SK-N-SH (cell line): ENCODE measurements around the gene GPR32. TPM values are rescaled to one million over a fixed set of nuclear protein-coding genes. Genes with fewer than 3 reads are reported as not detected.

Experiments used
- CTCF ChIA-PET: fragments of 300-600, 350-600 bp; formaldehyde crosslinking; extraction: SDS; loops from one replicate; lab custom pipeline; 2021; lab: Yijun Ruan, JAX
- POLR2A ChIA-PET: fragments of 350-600 bp; sonication (Branson Sonifier 250); formaldehyde crosslinking; extraction: SDS; loops from one replicate; lab custom pipeline; 2020; ENCODE audit warnings: antibody characterized with exemption, inconsistent platforms; lab: Yijun Ruan, JAX
- DNase-seq: peaks from one replicate; pipeline ENCODE4 v3.0.0; 2012
- H2AFZ ChIP-seq: fragments of 200-600 bp; sonication (generic); 2 replicates; pipeline ENCODE4 v1.8.1; 2016; ENCODE audit warnings: antibody characterized with exemption, mild to moderate bottlenecking, low read depth
- H3F3A ChIP-seq: fragments of 200-600 bp; sonication (generic); replicated peaks from 2 replicates; pipeline ENCODE3; 2016; ENCODE audit warnings: antibody characterized with exemption, mild to moderate bottlenecking; ENCODE audit not compliant: insufficient read depth
- H3K27ac ChIP-seq, 2 experiments: fragments of 200-500 bp in 1 of 2; fragments of 200-600 bp in 1 of 2; sonication (Bioruptor generic) in 1 of 2; sonication (generic), shearing (Covaris generic) in 1 of 2; 2 replicates each; pipeline versions ENCODE4 v1.5.1 to v1.6.1; 2014 to 2016; ENCODE audit warnings: low read depth in 2 of 2, inconsistent platforms in 1 of 2, low read length in 1 of 2, mild to moderate bottlenecking in 1 of 2, mixed read lengths in 1 of 2
- H3K27me3 ChIP-seq: fragments of 200-600 bp; sonication (generic), shearing (Covaris generic); 2 replicates; pipeline ENCODE4 v1.6.1; 2016; ENCODE audit warnings: mixed run types; ENCODE audit not compliant: insufficient read depth
- H3K36me3 ChIP-seq, 2 experiments: fragments of 200-500 bp in 1 of 2; fragments of 200-600 bp in 1 of 2; sonication (Bioruptor generic) in 1 of 2; sonication (generic) in 1 of 2; replicated peaks in 1 of 2; 2 replicates each; pipeline versions ENCODE3 to v1.5.1; 2014 to 2016; ENCODE audit warnings: low read length in 1 of 2, mild to moderate bottlenecking in 1 of 2; ENCODE audit not compliant: insufficient read depth in 2 of 2, control insufficient read depth in 1 of 2
- H3K4me1 ChIP-seq, 2 experiments: fragments of 200-500 bp in 1 of 2; fragments of 200-600 bp in 1 of 2; sonication (Bioruptor generic) in 1 of 2; sonication (generic), shearing (Covaris generic) in 1 of 2; 2 replicates each; pipeline versions ENCODE4 v1.5.1 to v1.6.1; 2014 to 2016; ENCODE audit warnings: low read depth in 1 of 2, low read length in 1 of 2, mixed run types in 1 of 2; ENCODE audit not compliant: insufficient read depth in 2 of 2, control insufficient read depth in 1 of 2
- H3K4me2 ChIP-seq: fragments of 200-600 bp; sonication (generic), shearing (Covaris generic); 2 replicates; pipeline ENCODE4 v1.6.1; 2017; ENCODE audit warnings: mixed run types
- H3K4me3 ChIP-seq, 2 experiments: fragments of 200-500 bp in 1 of 2; fragments of 200-600 bp in 1 of 2; sonication (Bioruptor generic) in 1 of 2; sonication (generic), shearing (Covaris generic) in 1 of 2; 2 replicates each; pipeline versions ENCODE4 v1.5.1 to v1.8.1; 2014 to 2016; ENCODE audit warnings: low read depth in 2 of 2, inconsistent platforms in 1 of 2, low read length in 1 of 2, mild to moderate bottlenecking in 1 of 2, mixed read lengths in 1 of 2, moderate library complexity in 1 of 2
- H3K79me2 ChIP-seq: fragments of 200-600 bp; sonication (generic); 2 replicates; pipeline ENCODE4 v1.8.1; 2017; ENCODE audit warnings: mild to moderate bottlenecking; ENCODE audit not compliant: insufficient read depth
- H3K9ac ChIP-seq: fragments of 200-600 bp; sonication (generic); 2 replicates; pipeline ENCODE4 v1.6.1; 2017; ENCODE audit warnings: mixed run types
- H3K9me2 ChIP-seq: fragments of 200-600 bp; sonication (generic); 2 replicates; pipeline ENCODE4 v1.6.1; 2017; ENCODE audit warnings: mixed run types
- H3K9me3 ChIP-seq: fragments of 200-600 bp; sonication (generic); 2 replicates; pipeline ENCODE4 v1.6.1; 2017; ENCODE audit warnings: mixed run types, mild to moderate bottlenecking, moderate library complexity
- H4K20me1 ChIP-seq: fragments of 200-600 bp; sonication (generic); 2 replicates; pipeline ENCODE4 v1.6.1; 2017; ENCODE audit warnings: mild to moderate bottlenecking, mixed run types; ENCODE audit not compliant: insufficient read depth
- GABPA ChIP-seq: IDR thresholded peaks from 2 replicates; pipeline ENCODE4 v1.4.0; 2012; ENCODE audit warnings: low read depth, mild to moderate bottlenecking
- GATA2 ChIP-seq: sonication (generic); formaldehyde crosslinking; IDR thresholded peaks from 2 replicates; pipeline ENCODE4 v1.5.0; 2020; ENCODE audit warnings: mild to moderate bottlenecking, missing genetic modification reagents
- JUND ChIP-seq: IDR thresholded peaks from 2 replicates; pipeline ENCODE4 v1.4.0; 2012
- MEF2A ChIP-seq: IDR thresholded peaks from 2 replicates; pipeline ENCODE4 v1.4.0; 2012; ENCODE audit warnings: low read depth, borderline replicate concordance
- MXI1 ChIP-seq: IDR thresholded peaks from 2 replicates; pipeline ENCODE4 v1.6.1; 2012; ENCODE audit warnings: mild to moderate bottlenecking, low read depth, low read length, improper control_type of control experiment
- NFIC ChIP-seq: IDR thresholded peaks from 2 replicates; pipeline ENCODE4 v1.4.0; 2012; ENCODE audit warnings: borderline replicate concordance
- NRF1 ChIP-seq: IDR thresholded peaks from 2 replicates; pipeline ENCODE4 v1.6.1; 2012; ENCODE audit warnings: low read depth, mild to moderate bottlenecking, low read length
- RAD21 ChIP-seq: IDR thresholded peaks from 2 replicates; pipeline ENCODE4 v1.6.1; 2012; ENCODE audit warnings: mild to moderate bottlenecking, low read length
- SMC3 ChIP-seq: IDR thresholded peaks from 2 replicates; pipeline ENCODE4 v1.6.1; 2012; ENCODE audit warnings: low read depth, low read length, improper control_type of control experiment
- TEAD4 ChIP-seq: IDR thresholded peaks from 2 replicates; pipeline ENCODE4 v1.4.0; 2012; ENCODE audit warnings: mild to moderate bottlenecking, borderline replicate concordance; ENCODE audit not compliant: insufficient read depth
- YY1 ChIP-seq: IDR thresholded peaks from 2 replicates; pipeline ENCODE4 v1.4.0; 2012; ENCODE audit warnings: low read depth, mild to moderate bottlenecking
- WGBS: methylation state at CpG from one replicate; pipeline ENCODE4 v1.1.6; 2017; ENCODE audit warnings: low lambda C conversion rate; 5-methylcytosine and 5-hydroxymethylcytosine counted together
- polyA plus RNA-seq, 3 experiments: library from polyadenylated mRNA; depleted of rRNA; stranded (reverse); fragments of >200 nt; gene quantifications; 2 replicates each; pipeline ENCODE4 v1.2.3, GENCODE V29; 2012
- TF ChIP-seq, protein P1 (sequence below): fragments of 150-350 bp; IDR thresholded peaks from 2 replicates; pipeline ENCODE4 v1.6.1; 2017; ENCODE audit warnings: antibody characterized with exemption, low read length, low read depth, borderline replicate concordance
- TF ChIP-seq, protein P2 (sequence below): fragments of 150-350 bp; IDR thresholded peaks from 2 replicates; pipeline ENCODE4 v1.6.1; 2016; ENCODE audit warnings: mild to moderate bottlenecking, low read depth, low read length
- TF ChIP-seq, protein P3 (sequence below): IDR thresholded peaks from 2 replicates; pipeline ENCODE4 v1.4.0; 2012; ENCODE audit warnings: low read depth
- TF ChIP-seq, protein P4 (sequence below): IDR thresholded peaks from 2 replicates; pipeline ENCODE4 v1.6.1; 2012; ENCODE audit warnings: mild to moderate bottlenecking, low read depth, low read length, moderate library complexity
- TF ChIP-seq, protein P5 (sequence below): fragments of 200-600 bp; sonication (generic); IDR thresholded peaks from 2 replicates; pipeline ENCODE4 v1.6.1; 2017; ENCODE audit warnings: antibody characterized with exemption, mild to moderate bottlenecking, moderate library complexity

Gene GPR32
- polyA plus RNA-seq, 1 of the 3 experiments (the other 2 are of a cell fraction), result not detected

DNA sequence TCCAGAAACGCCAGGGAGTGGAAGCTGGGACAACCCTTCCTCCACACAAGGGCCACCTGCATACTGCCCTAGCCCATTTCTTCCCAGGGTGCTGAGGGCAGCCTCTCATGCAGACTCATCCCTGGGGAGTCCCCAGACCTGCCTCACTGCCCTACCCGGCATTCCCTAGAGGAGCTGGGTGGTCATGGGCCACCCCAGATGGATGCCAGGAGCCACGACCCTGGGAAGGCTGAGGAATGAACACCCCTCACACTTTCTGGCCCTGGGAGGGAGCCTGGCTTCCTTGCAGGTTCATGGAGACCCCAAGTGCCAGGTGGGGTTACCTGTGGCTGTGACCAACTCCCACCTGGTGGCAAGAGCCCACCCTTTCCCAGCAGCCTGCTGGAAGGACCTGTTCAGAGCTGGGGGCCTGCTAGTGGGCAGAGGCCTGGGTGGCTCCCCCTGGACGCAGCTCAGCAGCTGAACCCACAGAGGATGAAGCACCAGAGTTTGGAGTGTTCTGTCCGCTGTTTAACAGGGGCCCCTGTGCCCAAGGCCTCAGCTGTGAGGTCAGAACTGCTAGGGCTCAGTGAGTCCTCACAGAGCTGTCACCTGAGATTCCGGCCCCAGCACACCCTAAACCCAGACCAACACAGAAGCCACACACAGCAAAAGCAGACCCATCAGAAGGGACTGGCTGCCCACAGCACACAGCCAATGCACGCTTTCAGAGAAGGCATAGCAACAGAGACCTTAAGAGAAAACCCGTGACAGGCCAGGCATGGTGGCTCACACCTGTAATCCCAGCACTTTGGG is 26.6 kb downstream of the GPR32 start:
- Histone ChIP-seq H3K27ac (no peak overlapping the region), H3K9me3 (no peaks in the 10 kb centered on the region), H3F3A (peaks cover 4% of the 10 kb centered on the region), H3K79me2 (peaks cover 20% of the 10 kb centered on the region), H3K4me1 (no peaks in the 10 kb centered on the region; a peak in 1 of 4 replicates), H4K20me1 (peaks cover 57% of the 10 kb centered on the region), H3K27me3 (no peaks in the 10 kb centered on the region), H3K4me2 (no peak overlapping the region), H3K9me2 (no peaks in the 10 kb centered on the region), H2AFZ (no peak overlapping the region), H3K36me3 (peaks cover 12 to 35% of the 10 kb centered on the region in 2 experiments), H3K9ac (no peak overlapping the region), H3K4me3 (no peak overlapping the region)
- WGBS, result 95% methylated on average over 6 of the region's 8 CpGs
- TF ChIP-seq NFIC (no peak), GABPA (no peak), MXI1 (no peak), GATA2 (no peak), NRF1 (no peak), TEAD4 (no peak), SMC3 (no peak), MEF2A (no peak), JUND (no peak), RAD21 (no peak), YY1 (no peak)
- TF ChIP-seq, protein P1, sequence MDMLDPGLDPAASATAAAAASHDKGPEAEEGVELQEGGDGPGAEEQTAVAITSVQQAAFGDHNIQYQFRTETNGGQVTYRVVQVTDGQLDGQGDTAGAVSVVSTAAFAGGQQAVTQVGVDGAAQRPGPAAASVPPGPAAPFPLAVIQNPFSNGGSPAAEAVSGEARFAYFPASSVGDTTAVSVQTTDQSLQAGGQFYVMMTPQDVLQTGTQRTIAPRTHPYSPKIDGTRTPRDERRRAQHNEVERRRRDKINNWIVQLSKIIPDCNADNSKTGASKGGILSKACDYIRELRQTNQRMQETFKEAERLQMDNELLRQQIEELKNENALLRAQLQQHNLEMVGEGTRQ, result no peak
- TF ChIP-seq, protein P2, sequence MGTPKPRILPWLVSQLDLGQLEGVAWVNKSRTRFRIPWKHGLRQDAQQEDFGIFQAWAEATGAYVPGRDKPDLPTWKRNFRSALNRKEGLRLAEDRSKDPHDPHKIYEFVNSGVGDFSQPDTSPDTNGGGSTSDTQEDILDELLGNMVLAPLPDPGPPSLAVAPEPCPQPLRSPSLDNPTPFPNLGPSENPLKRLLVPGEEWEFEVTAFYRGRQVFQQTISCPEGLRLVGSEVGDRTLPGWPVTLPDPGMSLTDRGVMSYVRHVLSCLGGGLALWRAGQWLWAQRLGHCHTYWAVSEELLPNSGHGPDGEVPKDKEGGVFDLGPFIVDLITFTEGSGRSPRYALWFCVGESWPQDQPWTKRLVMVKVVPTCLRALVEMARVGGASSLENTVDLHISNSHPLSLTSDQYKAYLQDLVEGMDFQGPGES, result no peak
- TF ChIP-seq, protein P3, sequence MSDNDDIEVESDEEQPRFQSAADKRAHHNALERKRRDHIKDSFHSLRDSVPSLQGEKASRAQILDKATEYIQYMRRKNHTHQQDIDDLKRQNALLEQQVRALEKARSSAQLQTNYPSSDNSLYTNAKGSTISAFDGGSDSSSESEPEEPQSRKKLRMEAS, result no peak
- TF ChIP-seq, protein P4, sequence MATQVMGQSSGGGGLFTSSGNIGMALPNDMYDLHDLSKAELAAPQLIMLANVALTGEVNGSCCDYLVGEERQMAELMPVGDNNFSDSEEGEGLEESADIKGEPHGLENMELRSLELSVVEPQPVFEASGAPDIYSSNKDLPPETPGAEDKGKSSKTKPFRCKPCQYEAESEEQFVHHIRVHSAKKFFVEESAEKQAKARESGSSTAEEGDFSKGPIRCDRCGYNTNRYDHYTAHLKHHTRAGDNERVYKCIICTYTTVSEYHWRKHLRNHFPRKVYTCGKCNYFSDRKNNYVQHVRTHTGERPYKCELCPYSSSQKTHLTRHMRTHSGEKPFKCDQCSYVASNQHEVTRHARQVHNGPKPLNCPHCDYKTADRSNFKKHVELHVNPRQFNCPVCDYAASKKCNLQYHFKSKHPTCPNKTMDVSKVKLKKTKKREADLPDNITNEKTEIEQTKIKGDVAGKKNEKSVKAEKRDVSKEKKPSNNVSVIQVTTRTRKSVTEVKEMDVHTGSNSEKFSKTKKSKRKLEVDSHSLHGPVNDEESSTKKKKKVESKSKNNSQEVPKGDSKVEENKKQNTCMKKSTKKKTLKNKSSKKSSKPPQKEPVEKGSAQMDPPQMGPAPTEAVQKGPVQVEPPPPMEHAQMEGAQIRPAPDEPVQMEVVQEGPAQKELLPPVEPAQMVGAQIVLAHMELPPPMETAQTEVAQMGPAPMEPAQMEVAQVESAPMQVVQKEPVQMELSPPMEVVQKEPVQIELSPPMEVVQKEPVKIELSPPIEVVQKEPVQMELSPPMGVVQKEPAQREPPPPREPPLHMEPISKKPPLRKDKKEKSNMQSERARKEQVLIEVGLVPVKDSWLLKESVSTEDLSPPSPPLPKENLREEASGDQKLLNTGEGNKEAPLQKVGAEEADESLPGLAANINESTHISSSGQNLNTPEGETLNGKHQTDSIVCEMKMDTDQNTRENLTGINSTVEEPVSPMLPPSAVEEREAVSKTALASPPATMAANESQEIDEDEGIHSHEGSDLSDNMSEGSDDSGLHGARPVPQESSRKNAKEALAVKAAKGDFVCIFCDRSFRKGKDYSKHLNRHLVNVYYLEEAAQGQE, result no peak
- TF ChIP-seq, protein P5, sequence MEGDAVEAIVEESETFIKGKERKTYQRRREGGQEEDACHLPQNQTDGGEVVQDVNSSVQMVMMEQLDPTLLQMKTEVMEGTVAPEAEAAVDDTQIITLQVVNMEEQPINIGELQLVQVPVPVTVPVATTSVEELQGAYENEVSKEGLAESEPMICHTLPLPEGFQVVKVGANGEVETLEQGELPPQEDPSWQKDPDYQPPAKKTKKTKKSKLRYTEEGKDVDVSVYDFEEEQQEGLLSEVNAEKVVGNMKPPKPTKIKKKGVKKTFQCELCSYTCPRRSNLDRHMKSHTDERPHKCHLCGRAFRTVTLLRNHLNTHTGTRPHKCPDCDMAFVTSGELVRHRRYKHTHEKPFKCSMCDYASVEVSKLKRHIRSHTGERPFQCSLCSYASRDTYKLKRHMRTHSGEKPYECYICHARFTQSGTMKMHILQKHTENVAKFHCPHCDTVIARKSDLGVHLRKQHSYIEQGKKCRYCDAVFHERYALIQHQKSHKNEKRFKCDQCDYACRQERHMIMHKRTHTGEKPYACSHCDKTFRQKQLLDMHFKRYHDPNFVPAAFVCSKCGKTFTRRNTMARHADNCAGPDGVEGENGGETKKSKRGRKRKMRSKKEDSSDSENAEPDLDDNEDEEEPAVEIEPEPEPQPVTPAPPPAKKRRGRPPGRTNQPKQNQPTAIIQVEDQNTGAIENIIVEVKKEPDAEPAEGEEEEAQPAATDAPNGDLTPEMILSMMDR, result no peak
- CTCF ChIA-PET, result interaction anchor here (1.0 to 2.7 kb wide), 4 partner anchors 14 to 127 kb away, joined by 3 to 14 read pairs (median 7); no protein-coding TSS in a partner anchor
- POLR2A ChIA-PET, result no interaction called here
- DNase-seq, result no peak
